Left cardiac atrium (tissue), 4 donors: ENCODE measurements around the gene TAF6. TPM values are rescaled to one million over a fixed set of nuclear protein-coding genes. Genes with fewer than 3 reads are reported as not detected.
A peak's percentile ranks its signal among the peaks of the same experiment; 100 is the strongest.

ENCODE experiments used
- ATAC-seq, 2 donors: fragments of 200-7000 bp; cut with Tn5 transposase; one replicate each; pipeline ENCODE4 v1.9.1; 2020; ENCODE audit warnings: mild to moderate bottlenecking in 2 of 2, moderate library complexity in 2 of 2
- DNase-seq: peaks from one replicate; pipeline ENCODE4 v3.0.0-alpha.2; 2020
- intact Hi-C, 2 donors: fragments of 100-400 bp; cut with DNase I; formaldehyde crosslinking; loops; one replicate each; pipeline versions ENCODE4 v1.14.1 to v1.15.1; 2022 to 2023
- long read RNA-seq: library from polyadenylated mRNA; unstranded; transcript quantifications from one replicate; pipeline ENCODE4 v2.0.0, GENCODE V29; 2021
- total RNA-seq, 2 donors: library from RNA; stranded (reverse); fragmentation: NEBNext Ultra II Directional; extraction: Animal tissue kit (Norgen Biotek cat#: 25700); gene quantifications; one replicate each; pipeline ENCODE4 v1.2.1, GENCODE V29; 2021
- donor health status: DM: no; HTN: yes; CAD: no.
- donor health status: DM: no; HTN: yes; CAD: no; lungs with severe emphysema.
- donor health status: DM: yes; HTN: yes; CAD: no.
- donor health status: Dilated cardiomyopathy.

Gene TAF6
- 10 to 100 TPM; 29.1 to 30.6 TPM for total RNA-seq
- long read RNA-seq, partial matches to known transcripts, result 2 of 11 reads
- long read RNA-seq, other reads (novel, unspliced or antisense), result 4 of 11 reads

GRCh38 chr7:100119072-100119969 is at the start of gene TAF6, which contains the start of gene CNPY4:
Gene TAF6 (minus strand): TSS chr7:100119358. CDS start chr7:100114209, 5,149 bp downstream.
Gene CNPY4 (plus strand): TSS chr7:100119634. CDS start chr7:100119745, 111 bp downstream.
- peak; percentile 96 for DNase-seq
- peak; percentile 95 for ATAC-seq
- intact Hi-C loops, result no loop called here

GRCh38 chr7:100167912-100168323 is 48.8 kb upstream of the TAF6 start:
- ATAC-seq, result peak; percentile 11 to 32
- no peak for DNase-seq
- intact Hi-C loops, result no loop called here

DNA sequence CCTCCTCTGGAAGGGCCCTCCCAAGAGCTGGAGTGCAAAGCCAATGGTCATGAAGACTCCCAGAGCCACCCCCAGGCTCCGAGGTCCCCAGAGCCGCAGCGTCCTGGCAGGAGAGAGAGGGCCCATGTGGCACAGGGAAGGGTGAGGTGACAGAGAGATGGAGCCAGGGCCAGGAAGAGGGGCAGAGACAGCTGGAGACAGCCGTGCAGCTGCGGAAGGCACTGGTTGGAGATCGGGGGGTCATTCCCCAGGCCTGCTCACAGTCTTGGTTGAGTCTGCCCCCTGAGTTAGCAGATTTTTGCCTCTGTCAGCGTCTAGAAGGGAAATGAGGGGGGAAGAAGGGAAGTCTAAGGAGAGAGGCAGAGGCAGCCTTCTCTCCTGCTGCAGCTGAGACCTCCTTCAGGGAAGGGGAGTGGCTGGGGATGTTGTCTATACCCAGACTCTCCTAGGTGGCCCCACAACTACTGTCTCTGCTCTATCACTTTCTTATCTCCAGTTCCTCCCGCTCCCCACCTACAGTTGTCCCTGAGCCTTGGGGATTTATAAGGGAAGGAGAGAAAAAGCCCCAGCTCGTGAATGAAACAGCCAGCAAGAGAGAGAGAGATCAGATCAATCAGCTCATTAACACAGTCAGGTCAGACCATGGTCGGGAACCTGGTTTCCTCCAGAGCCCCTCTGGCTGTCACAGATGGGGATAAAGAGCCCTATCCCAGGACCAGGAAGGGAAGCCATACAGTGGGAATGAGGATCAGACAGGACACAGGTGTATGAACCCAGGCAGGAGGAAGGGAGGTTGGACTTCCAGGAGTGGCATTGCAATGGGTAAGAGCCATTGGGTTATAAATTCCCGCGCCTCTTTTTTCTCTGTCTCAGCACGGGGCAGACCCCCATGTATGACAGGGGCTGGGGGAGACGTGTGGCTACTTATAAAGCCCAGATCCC is 48.1 kb upstream of the TAF6 start:
- ATAC-seq (peak in 1 of 2 donors; percentile 4), DNase-seq (no peak)
- intact Hi-C loops, result no loop called here

DNA sequence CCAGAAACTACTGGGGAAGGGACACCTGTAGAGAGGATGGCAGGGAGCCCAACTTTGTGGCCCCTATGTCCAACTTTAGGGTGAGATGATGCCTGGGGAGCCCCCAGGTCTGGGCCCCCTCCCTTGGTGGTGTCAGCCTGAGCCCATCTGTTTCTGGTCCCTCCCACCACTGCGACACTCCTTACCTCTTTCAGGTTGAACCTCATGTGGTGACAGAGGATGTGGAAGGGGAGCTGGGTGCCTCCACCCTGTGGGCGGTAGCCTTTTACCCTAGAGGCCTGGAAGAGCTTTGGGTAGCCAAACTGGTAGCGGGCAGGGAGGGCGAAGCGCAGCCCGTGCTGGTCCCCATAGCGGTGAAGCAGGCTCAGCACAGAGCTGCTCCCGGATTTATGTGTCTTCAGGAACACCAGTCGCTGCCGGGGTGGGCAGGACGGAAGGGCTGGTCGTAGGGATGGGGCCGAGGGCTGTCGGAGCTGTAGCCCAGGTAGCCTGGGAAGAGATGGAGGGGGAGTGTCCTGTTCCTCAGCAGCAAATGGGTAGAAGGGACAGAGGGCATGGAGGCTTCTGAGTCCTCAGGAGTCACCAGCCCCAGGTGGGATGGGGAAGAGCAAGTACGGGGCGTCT is 47.3 kb upstream of the TAF6 start:
- DNase-seq (no peak), ATAC-seq (no peak)
- intact Hi-C loops, result no loop called here

DNA sequence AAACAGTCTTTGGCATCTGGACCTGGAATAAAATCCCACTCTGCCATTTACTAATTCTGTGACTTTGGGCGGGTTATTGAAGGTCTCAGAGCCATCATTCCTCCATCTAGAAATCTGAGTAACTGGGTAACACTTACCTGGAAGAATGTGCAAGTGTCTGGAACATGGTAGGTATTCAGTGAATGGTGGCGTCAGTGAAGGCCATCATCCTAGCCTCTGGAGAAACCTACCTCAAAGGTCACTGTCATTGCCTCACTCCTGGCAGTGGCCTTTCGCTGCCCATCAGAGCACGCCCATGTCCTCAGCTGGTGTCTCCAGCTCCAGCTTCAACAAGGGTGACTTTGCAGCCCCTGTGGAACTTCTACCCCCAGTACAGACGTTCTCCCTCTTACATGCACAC is 44.7 kb upstream of the TAF6 start:
- intact Hi-C loops, result no loop called here
- ATAC-seq (no peak), DNase-seq (no peak)

DNA sequence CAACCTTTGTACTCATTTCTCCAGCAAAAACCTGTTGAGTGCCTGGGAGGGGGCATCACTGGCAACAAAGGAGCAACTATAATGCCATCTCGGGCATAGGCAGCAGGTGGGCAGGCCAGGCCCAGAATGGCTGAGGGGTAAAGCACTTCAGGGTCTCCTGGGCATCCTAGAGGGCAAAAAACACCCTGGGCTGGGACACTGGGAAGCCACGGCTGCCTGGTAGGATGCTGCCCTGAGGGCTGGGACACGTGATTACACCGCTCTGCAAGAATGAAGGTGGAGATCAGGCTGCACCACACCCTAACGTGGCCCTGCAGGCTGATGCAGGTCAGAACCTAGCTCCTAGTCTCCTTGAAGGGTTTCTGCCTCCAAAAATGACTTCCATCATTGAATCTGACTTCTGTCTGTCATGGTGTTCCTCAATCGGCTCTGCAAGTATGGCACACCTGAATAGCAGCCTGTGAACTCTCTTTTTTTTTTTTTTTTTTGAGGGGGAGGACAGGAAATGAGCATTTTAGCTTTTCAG is 43.9 kb upstream of the TAF6 start:
- intact Hi-C loops, result no loop called here
- DNase-seq, result no peak
- ATAC-seq, result no peak

DNA sequence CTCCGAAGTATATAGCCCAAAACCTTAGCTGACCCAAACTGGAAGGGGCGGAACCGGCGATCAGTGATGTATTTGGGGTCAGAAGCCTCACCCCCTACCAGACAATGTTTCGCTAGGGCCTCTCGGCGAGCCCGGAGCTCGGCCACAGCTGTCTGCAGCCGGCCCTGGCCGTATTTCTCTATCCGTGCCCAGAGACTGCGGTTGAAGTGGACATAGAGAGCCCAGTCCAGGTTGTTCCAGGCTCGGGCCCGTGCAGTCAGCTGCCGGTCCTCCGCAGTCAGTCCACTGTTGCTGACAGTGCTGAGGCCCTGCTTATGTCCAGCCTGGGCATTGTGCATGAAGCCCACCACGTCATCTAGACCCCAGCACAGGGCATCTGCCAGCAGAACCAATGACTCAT is 40.9 kb upstream of the TAF6 start:
- intact Hi-C loops, result no loop called here
- ATAC-seq (no peak), DNase-seq (no peak)

DNA sequence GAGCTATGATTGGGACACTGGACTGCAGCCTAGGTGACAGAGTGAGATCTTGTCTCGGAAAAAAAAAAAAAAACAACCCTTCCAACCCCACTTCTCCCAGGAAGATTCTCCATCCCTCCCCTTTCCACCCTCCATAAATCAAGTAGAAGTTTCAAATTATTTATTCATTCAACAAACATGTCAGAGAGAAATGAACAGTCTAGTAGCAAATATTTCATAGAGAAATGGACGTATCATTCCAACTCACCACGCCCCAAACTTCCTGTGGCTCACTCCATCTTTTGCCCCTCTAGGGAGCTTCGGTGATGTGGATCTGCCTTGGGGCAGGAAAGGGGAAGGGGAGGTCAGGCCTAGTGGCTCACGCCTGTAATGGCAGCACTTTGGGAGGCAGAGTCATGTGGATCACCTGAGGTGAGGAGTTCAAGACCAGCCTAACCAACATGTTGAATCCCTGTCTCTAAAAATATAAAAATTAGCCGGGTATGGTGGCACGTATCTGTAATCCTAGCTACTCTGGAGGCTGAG is 40.0 kb upstream of the TAF6 start:
- intact Hi-C loops, result no loop called here
- ATAC-seq (no peak), DNase-seq (no peak)

- intact Hi-C loops, result no loop called here
Observed at GRCh38 chr7:100158229-100159098, 39.3 kb upstream of the TAF6 start, which contains the start of gene TRAPPC14. Gene TRAPPC14 (minus strand): TSS chr7:100158723. CDS start chr7:100158499, 224 bp downstream.

GRCh38 chr7:100157334-100158228 is 38.4 kb upstream of the TAF6 start:
- DNase-seq, result no peak
- peak; percentile 12 to 27 for ATAC-seq
- intact Hi-C loops, result no loop called here

More at GRCh38 chr7:100158229-100159098, 39.3 kb upstream of the TAF6 start, which contains the start of gene TRAPPC14:
- ATAC-seq (peak; percentile 93 to 97), DNase-seq (peak; percentile 97)

GRCh38 chr7:100157069-100157333 is 37.8 kb upstream of the TAF6 start:
- intact Hi-C loops, result no loop called here
- ATAC-seq, result no peak
- no peak for DNase-seq

DNA sequence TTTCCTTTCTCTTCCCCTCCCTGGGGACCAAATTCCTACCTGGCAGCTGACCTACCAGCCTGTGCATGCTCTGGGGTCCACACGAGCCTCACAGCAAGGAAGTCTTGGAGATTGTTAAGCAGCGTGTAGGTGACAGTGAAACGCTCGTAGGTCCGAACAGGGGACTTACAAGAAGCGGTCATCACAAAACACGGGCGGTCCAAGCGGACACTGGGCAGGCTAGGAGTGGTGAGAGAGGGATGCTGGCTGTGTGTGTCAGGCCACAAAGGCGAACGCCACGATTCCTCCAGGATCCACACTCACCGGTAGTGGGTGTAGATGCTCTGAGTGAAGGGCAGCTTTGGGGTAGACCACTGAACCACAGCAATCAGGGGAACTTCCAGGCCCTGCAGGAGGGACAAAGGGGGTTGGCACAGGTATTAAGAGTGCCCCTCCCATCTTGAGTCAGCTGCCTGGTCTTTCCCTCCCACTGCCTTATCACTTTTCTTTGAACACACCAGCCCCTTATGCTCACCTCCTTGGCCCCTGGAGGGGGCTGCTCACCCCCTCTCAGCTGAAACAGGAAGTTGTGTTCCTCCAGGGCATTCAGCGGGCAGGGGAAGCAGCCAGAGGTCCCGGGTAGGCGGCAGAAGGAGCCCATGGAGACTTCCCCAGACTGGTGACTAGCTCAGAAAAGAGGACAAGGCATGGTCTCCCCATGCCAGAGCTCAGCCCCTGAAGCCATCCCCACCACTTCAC is 37.3 kb upstream of the TAF6 start:
- ATAC-seq (no peak), DNase-seq (no peak)
- intact Hi-C loops, result no loop called here

- no peak for DNase-seq
- intact Hi-C loops, result no loop called here
- no peak for ATAC-seq
Observed at GRCh38 chr7:100155553-100156317, 36.6 kb upstream of the TAF6 start.

DNA sequence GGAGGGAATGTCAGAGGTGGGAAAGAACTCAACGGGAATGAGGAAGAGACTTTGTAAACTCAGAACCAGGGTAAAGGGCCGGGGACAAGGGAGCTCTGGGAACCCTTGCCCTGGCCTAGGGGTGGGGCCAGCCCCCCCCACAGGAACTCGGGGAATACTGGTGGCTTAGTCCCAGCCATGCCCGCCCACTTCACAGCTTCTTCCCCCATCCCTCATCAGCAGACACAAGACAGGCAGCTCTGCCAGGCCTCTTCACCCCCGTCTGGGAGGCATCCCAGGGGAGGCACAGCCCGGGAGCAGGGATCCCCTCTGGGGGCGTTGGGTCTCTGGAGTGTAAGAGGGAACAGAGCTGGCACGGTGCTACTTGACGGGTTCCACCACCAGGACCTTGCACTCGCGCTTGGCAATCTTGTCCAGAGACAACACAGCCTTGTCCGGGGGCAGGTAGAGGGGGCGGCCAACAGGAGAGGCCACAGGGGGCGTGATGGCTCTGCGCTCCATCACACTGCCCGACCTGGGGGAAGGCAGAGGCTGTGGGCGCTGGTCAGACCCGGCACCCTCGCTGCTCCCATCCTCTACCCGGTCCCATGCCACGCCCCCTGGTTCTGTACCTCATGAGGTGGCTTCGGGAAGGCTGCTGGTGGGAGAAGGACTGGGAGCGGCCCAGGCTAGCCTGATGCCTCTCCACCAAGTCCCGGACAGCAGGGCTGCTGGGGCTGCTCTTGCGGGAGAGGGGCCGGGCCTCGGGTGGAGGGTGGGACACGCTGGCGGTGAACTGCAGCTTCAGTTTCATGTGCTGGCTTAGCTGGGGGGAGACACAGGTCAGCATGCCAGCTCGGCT is 35.7 kb upstream of the TAF6 start:
- intact Hi-C loops, result no loop called here
- DNase-seq, result no peak

More for the DNA sequence above, 35.7 kb upstream of the TAF6 start:
- ATAC-seq, result no peak
